SK-N-SH treated with all-trans-retinoic acid at 6 μM for 48 hours (cell line): ENCODE data around the gene GPC6.
A peak's percentile ranks its signal among the peaks of the same experiment; 100 is the strongest.

Experiments
- ATAC-seq: fragments of 200-7000 bp; cut with Tn5 transposase; 3 replicates; pipeline ENCODE4 v1.9.1; 2020; ENCODE audit warnings: mild to moderate bottlenecking, moderate library complexity
- ARNTL ChIP-seq: fragments of 450-650 bp; formaldehyde crosslinking; IDR thresholded peaks from 2 replicates; pipeline ENCODE4 v1.5.0; 2020; ENCODE audit warnings: low read depth, mild to moderate bottlenecking, moderate library complexity, borderline replicate concordance
- BACH2 ChIP-seq: fragments of 250-450 bp; sonication (Bioruptor Pico); IDR thresholded peaks from 2 replicates; pipeline ENCODE4 v1.9.0; 2021; ENCODE audit warnings: mild to moderate bottlenecking, borderline replicate concordance
- CSDC2 ChIP-seq: fragments of 250-450 bp; sonication (Bioruptor Pico); IDR thresholded peaks from 2 replicates; pipeline ENCODE4 v1.5.0; 2020; ENCODE audit warnings: mild to moderate bottlenecking, moderate library complexity
- ESRRG ChIP-seq: fragments of 250-450 bp; sonication (Bioruptor Pico); IDR thresholded peaks from 2 replicates; pipeline ENCODE4 v1.6.1; 2021; ENCODE audit warnings: mild to moderate bottlenecking
- GLIS3 ChIP-seq: fragments of 250-450 bp; sonication (Bioruptor Pico); IDR thresholded peaks from 2 replicates; pipeline ENCODE4 v1.5.0; 2020; ENCODE audit warnings: mild to moderate bottlenecking, moderate library complexity
- ISL1 ChIP-seq: fragments of 250-450 bp; sonication (Bioruptor Pico); IDR thresholded peaks from 2 replicates; pipeline ENCODE4 v2.1.2; 2022; ENCODE audit warnings: mild to moderate bottlenecking, moderate library complexity
- PPARA ChIP-seq: fragments of 250-450 bp; sonication (Bioruptor Pico); IDR thresholded peaks from 2 replicates; pipeline ENCODE4 v1.5.0; 2020; ENCODE audit warnings: mild to moderate bottlenecking, borderline replicate concordance
- RARB ChIP-seq: fragments of 250-450 bp; sonication (Bioruptor Pico); IDR thresholded peaks from 2 replicates; pipeline ENCODE4 v1.8.0; 2021; ENCODE audit warnings: mild to moderate bottlenecking, moderate library complexity
- SNAI2 ChIP-seq: fragments of 250-450 bp; sonication (Bioruptor Pico); IDR thresholded peaks from 2 replicates; pipeline ENCODE4 v1.5.0; 2020; ENCODE audit warnings: mild to moderate bottlenecking, moderate library complexity
- TCF4 ChIP-seq: fragments of 250-450 bp; sonication (Bioruptor Pico); IDR thresholded peaks from 2 replicates; pipeline ENCODE4 v1.8.0; 2021; ENCODE audit warnings: mild to moderate bottlenecking, moderate library complexity, borderline replicate concordance
- ZC3H10 ChIP-seq: fragments of 250-450 bp; sonication (Bioruptor Pico); IDR thresholded peaks from 2 replicates; pipeline ENCODE4 v1.5.1; 2021; ENCODE audit warnings: mild to moderate bottlenecking, moderate library complexity
- ZFP3 ChIP-seq: fragments of 250-450 bp; sonication (Bioruptor Pico); IDR thresholded peaks from 2 replicates; pipeline ENCODE4 v1.5.0; 2020; ENCODE audit warnings: mild to moderate bottlenecking, moderate library complexity
- ZNF565 ChIP-seq: fragments of 450-650 bp; formaldehyde crosslinking; conservative IDR thresholded peaks from 2 replicates; pipeline ENCODE4 v1.5.0; 2020; ENCODE audit warnings: low read depth, mild to moderate bottlenecking, moderate library complexity
- ZNF70 ChIP-seq: fragments of 450-650 bp; formaldehyde crosslinking; IDR thresholded peaks from 2 replicates; pipeline ENCODE4 v1.5.0; 2020; ENCODE audit warnings: mild to moderate bottlenecking, moderate library complexity
- TF ChIP-seq, protein P1 (sequence below): fragments of 250-450 bp; sonication (Bioruptor Pico); IDR thresholded peaks from 2 replicates; pipeline ENCODE4 v1.8.0; 2020; ENCODE audit warnings: mild to moderate bottlenecking, moderate library complexity, borderline replicate concordance
- TF ChIP-seq, protein P2 (sequence below): fragments of 250-450 bp; sonication (Bioruptor Pico); IDR thresholded peaks from 2 replicates; pipeline ENCODE4 v1.8.0; 2021; ENCODE audit warnings: low read depth, mild to moderate bottlenecking, moderate library complexity, borderline replicate concordance
- TF ChIP-seq, protein P3 (sequence below): fragments of 250-450 bp; sonication (Bioruptor Pico); IDR thresholded peaks from 2 replicates; pipeline ENCODE4 v1.5.1; 2021; ENCODE audit warnings: mild to moderate bottlenecking, moderate library complexity
- TF ChIP-seq, protein P4 (sequence below): fragments of 250-450 bp; sonication (Bioruptor Pico); IDR thresholded peaks from 2 replicates; pipeline ENCODE4 v1.5.1; 2020; ENCODE audit warnings: low read depth, mild to moderate bottlenecking, moderate library complexity

GPC6 gene

DNA sequence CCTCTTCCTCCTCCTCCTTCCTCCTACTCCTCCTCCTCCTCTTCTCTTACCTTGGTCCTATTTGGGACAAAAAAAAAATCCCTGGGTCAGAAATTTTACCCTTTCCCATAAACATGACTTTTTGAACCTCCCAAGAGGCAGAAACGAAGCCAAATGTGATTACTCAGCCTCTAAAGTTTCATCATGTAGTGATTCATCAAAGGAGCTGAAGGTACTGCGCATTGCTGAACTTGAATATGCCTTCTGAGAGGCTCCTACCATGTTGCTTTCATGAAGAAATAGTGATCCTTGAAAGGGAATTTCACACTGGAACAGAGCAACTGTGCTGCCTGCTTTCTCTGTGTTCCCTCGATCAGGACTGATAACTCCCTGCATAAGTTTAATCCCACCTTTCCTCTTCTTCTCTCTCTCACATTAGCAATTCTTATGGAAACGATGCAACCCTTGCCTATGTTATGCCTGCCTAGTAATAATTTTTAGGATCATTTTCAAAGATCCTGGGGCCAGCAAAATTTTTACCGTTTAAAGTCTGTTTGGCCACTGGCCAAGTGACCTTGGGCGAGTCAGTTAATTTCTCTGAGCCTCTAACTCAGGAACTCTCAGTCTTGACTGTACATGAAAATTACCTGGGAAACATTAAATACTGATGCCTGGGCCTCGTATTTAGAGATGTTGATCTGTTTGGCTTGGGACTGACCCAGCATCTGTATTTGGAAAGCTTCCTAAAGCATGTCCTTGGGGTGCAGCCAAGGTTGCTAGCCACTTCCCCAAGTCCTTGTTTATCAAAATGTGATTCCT lies 1103.3 kb downstream of the GPC6 start:
- TF ChIP-seq, protein P1, sequence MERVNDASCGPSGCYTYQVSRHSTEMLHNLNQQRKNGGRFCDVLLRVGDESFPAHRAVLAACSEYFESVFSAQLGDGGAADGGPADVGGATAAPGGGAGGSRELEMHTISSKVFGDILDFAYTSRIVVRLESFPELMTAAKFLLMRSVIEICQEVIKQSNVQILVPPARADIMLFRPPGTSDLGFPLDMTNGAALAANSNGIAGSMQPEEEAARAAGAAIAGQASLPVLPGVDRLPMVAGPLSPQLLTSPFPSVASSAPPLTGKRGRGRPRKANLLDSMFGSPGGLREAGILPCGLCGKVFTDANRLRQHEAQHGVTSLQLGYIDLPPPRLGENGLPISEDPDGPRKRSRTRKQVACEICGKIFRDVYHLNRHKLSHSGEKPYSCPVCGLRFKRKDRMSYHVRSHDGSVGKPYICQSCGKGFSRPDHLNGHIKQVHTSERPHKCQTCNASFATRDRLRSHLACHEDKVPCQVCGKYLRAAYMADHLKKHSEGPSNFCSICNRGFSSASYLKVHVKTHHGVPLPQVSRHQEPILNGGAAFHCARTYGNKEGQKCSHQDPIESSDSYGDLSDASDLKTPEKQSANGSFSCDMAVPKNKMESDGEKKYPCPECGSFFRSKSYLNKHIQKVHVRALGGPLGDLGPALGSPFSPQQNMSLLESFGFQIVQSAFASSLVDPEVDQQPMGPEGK (CRISPR knock-in tag) = no peak
- 0 out of 2 replicates have a peak, but pooled peaks have one; percentile 22 for TF ChIP-seq ISL1 (CRISPR knock-in tag)
- peak; percentile 93 for ATAC-seq

DNA sequence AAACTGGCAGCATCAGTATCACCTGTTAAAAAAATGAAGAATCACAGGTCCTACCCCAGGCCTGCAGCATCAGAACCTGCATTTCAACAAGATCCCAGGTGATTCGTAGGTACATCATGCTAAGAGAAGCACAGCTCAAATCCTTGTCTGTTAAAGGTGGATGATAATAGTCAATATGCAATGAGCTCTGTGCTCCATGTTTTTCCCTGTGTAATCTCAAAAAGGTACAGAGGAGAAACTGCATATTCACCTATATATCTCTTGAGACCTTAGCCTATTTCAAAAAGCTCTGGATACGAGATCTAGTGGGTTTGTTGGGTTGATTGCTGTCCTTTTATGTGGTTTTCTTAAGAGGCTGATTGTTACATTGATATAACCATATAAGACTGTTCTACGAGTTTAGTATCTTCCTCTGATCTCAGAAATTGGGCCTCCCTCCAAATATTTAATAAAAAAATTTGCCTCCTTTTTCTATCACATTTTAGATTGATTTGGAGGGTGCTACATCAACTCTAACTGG lies 1104.0 kb downstream of the GPC6 start:
- TF ChIP-seq TCF4 (CRISPR knock-in tag) = no peak
- TF ChIP-seq, protein P2, sequence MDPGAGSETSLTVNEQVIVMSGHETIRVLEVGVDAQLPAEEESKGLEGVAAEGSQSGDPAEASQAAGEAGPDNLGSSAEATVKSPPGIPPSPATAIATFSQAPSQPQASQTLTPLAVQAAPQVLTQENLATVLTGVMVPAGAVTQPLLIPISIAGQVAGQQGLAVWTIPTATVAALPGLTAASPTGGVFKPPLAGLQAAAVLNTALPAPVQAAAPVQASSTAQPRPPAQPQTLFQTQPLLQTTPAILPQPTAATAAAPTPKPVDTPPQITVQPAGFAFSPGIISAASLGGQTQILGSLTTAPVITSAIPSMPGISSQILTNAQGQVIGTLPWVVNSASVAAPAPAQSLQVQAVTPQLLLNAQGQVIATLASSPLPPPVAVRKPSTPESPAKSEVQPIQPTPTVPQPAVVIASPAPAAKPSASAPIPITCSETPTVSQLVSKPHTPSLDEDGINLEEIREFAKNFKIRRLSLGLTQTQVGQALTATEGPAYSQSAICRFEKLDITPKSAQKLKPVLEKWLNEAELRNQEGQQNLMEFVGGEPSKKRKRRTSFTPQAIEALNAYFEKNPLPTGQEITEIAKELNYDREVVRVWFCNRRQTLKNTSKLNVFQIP (CRISPR knock-in tag) = no peak
- no peak for ATAC-seq

DNA sequence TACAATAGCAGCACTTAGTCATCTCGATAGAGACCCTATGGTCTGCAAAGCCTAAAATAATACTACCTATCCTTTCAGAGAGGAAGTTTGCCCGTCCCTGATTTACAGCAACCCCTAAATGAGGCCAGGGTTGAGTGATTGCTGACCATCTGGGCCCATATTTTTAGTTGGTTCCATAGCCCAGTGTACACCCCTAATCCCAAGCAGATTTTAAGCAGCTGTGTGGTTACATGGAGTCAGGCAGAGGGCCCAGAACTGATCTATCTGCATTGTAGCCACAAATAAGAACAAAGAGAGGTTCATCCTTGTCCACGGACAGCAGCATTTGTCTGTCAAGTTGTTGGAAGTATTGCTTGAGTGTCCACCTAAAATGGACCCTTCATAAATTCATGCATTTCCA lies 1104.7 kb downstream of the GPC6 start:
- ATAC-seq = no peak
- no peak for TF ChIP-seq SNAI2
- TF ChIP-seq, protein P1 (CRISPR knock-in tag) = no peak
- TF ChIP-seq PPARA = no peak
- no peak for TF ChIP-seq ZNF70
- TF ChIP-seq ZFP3 (CRISPR knock-in tag) = no peak
- TF ChIP-seq CSDC2 = no peak
- TF ChIP-seq, protein P2 (CRISPR knock-in tag) = no peak
- TF ChIP-seq ARNTL (CRISPR knock-in tag) = no peak
- TF ChIP-seq, protein P3, sequence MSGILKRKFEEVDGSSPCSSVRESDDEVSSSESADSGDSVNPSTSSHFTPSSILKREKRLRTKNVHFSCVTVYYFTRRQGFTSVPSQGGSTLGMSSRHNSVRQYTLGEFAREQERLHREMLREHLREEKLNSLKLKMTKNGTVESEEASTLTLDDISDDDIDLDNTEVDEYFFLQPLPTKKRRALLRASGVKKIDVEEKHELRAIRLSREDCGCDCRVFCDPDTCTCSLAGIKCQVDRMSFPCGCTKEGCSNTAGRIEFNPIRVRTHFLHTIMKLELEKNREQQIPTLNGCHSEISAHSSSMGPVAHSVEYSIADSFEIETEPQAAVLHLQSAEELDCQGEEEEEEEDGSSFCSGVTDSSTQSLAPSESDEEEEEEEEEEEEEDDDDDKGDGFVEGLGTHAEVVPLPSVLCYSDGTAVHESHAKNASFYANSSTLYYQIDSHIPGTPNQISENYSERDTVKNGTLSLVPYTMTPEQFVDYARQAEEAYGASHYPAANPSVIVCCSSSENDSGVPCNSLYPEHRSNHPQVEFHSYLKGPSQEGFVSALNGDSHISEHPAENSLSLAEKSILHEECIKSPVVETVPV (CRISPR knock-in tag) = no peak
- no peak for TF ChIP-seq GLIS3

DNA sequence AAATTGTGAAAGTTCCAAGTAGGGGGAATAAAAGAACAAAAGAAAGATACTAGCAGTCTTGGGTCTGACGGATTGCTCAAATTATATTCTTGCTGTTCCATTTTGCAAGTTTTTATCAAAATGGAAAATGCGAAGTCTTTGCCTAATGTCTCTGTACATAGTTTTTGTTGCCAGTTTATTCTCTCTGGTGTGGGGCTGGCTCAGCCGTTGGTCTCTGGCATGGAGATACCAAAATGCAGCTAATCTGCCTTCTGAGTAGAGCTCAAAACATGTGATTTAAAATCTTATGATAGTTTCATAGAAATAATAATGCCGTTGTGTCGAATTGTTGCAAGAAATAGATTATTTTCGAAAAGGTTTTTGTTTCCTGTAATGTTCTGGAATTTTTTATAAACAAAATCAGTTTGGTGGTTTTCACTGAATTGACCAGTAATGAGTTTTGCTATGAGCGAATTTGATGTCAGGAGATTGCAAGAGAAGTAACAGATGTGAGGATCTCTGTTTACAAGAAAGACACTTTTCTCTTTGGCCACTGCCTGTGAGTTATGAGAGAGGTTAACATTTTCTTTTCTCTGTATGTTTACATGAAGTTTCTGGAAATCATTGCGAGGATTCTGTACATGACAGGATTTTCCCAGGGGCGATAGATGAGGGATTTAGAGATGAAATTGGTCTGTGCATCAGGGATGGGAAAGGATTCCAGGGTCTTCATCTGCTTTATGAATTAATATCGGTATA lies 1105.9 kb downstream of the GPC6 start:
- ATAC-seq = no peak
- TF ChIP-seq ZC3H10 (CRISPR knock-in tag) = no peak
- no peak for TF ChIP-seq ZFP3 (CRISPR knock-in tag)
- TF ChIP-seq, protein P1 (CRISPR knock-in tag) = no peak
- TF ChIP-seq SNAI2 = no peak
- no peak for TF ChIP-seq ARNTL (CRISPR knock-in tag)
- no peak for TF ChIP-seq PPARA
- no peak for TF ChIP-seq ZNF565 (CRISPR knock-in tag)
- TF ChIP-seq BACH2 = no peak
- no peak for TF ChIP-seq RARB (CRISPR knock-in tag)
- no peak for TF ChIP-seq ESRRG (CRISPR knock-in tag)
- TF ChIP-seq, protein P4, sequence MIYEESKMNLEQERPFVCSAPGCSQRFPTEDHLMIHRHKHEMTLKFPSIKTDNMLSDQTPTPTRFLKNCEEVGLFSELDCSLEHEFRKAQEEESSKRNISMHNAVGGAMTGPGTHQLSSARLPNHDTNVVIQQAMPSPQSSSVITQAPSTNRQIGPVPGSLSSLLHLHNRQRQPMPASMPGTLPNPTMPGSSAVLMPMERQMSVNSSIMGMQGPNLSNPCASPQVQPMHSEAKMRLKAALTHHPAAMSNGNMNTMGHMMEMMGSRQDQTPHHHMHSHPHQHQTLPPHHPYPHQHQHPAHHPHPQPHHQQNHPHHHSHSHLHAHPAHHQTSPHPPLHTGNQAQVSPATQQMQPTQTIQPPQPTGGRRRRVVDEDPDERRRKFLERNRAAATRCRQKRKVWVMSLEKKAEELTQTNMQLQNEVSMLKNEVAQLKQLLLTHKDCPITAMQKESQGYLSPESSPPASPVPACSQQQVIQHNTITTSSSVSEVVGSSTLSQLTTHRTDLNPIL (CRISPR knock-in tag) = no peak
